ENCODE measurements around the gene EVA1C.

DNA sequence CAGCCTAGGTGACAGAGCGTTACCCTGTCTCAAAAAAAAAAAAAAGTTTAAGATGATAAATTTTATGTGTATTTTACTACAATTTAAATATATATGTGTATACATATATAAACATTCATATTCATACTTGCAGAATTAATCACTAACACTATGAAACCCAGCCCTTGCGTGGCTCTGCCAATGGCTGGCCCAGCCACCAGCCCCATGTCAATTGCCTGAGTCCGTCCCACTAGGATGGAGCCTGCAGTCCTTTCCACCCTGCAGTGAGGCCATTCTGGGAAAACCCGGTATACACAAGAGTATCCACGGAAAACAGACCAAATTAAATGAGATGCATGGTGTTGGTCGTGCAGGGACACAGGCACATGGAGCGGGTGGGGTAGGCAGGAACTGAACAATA, 123.1 kb downstream of the EVA1C start:
- TF ChIP-seq, protein P1, sequence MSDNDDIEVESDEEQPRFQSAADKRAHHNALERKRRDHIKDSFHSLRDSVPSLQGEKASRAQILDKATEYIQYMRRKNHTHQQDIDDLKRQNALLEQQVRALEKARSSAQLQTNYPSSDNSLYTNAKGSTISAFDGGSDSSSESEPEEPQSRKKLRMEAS (IDR thresholded peaks at IDR 0.05; ENCODE audit: low read depth, low read length), result no peak
- no peak for TF ChIP-seq POLR2A (IDR thresholded peaks at IDR 0.05; ENCODE audit: low read depth, low read length)
- TF ChIP-seq JUND (IDR thresholded peaks at IDR 0.05; ENCODE audit: low read depth, low read length), result no peak
- no peak for TF ChIP-seq ATF7 (IDR thresholded peaks at IDR 0.05; ENCODE audit: low read depth)
